Stimulated activated naive CD8-positive, alpha-beta T cell treated with anti-CD3 and anti-CD28 coated beads, Interleukin-15, Interleukin-2, amounts not matched to agents 100 ng/mL and 50 ng/mL, for 24 hours (primary cell): ENCODE results near the gene FAM111A.
"Not testable (repeated sequence)": the region's sequence is repeated elsewhere in the genome, so short reads cannot be mapped to it uniquely, and the experiment has no call there.

Experiments
- H3K27ac Mint-ChIP-seq: one replicate; pipeline ENCODE4 v1.8.0; 2021; ENCODE audit warnings: mild to moderate bottlenecking, mixed read lengths
- H3K27me3 Mint-ChIP-seq: one replicate; pipeline ENCODE4 v1.8.0; 2021; ENCODE audit warnings: mixed read lengths
- H3K36me3 Mint-ChIP-seq: one replicate; pipeline ENCODE4 v1.8.0; 2021; ENCODE audit warnings: low read depth, mixed read lengths
- H3K4me1 Mint-ChIP-seq: one replicate; pipeline ENCODE4 v1.8.0; 2021; ENCODE audit warnings: low read depth, mixed read lengths
- H3K4me3 Mint-ChIP-seq: one replicate; pipeline ENCODE4 v1.8.0; 2021; ENCODE audit warnings: mild to moderate bottlenecking, mixed read lengths
- H3K9me3 Mint-ChIP-seq: one replicate; pipeline ENCODE4 v1.8.0; 2021; ENCODE audit warnings: mixed read lengths

FAM111A gene, protein sequence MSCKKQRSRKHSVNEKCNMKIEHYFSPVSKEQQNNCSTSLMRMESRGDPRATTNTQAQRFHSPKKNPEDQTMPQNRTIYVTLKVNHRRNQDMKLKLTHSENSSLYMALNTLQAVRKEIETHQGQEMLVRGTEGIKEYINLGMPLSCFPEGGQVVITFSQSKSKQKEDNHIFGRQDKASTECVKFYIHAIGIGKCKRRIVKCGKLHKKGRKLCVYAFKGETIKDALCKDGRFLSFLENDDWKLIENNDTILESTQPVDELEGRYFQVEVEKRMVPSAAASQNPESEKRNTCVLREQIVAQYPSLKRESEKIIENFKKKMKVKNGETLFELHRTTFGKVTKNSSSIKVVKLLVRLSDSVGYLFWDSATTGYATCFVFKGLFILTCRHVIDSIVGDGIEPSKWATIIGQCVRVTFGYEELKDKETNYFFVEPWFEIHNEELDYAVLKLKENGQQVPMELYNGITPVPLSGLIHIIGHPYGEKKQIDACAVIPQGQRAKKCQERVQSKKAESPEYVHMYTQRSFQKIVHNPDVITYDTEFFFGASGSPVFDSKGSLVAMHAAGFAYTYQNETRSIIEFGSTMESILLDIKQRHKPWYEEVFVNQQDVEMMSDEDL

DNA sequence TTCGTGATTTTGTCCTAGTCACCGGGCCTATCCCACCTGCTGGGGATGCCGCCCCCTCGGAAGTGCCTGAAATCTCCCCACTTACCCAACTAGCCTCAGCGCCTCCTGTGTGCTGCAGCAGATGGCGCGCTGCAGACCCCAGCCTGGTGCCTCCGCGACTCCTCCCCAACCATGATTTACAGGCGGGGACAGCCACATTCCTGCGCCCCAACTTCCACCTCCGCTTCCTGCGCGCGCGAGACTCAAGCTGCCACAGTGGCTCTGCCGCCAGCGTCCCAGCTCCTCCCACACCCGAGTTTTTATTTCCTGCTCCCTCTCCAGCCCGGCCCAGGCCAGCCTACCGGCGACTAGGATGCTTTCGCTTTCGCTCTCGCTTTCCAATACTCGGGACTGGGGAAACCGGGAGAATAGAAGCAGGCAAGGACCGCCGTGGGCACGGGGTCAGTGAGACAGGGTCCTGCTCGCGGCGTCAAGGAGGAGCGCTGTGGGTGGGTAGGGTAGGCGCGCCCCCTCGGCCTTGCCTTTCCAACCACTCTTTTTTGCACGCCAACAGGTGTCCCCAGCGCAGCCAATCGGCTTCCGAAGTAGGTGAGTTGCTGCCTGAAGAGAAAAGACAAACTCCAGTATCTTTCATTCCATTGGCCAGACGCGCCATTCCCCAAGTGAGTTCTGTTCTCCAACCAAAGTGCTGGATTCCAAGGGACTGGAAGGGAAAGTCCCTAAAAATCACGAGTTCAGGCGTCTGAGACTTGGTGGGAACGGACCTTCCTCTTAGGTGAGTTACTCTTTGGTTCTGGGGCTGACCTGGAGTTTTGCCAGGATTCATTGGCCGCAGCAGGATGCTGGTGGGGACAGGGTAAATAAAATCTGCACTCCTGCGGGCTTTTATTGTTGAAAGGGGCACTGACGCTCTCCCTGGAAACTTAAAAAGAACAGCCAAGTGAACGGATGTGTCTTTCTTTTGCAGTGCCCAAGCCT lies at the start of gene FAM111A:
TSS of gene FAM111A (plus strand) at position 327 of the 978 bp plus-strand sequence. CDS start 6,017 bp downstream, outside the sequence.
- Mint-ChIP-seq H3K36me3 (peaks cover 29% of the 10 kb centered on the region), H3K27me3 (no peaks in the 10 kb centered on the region), H3K4me1 (peaks cover 62% of the 10 kb centered on the region), H3K9me3 (no peaks in the 10 kb centered on the region), H3K4me3 (peak within 1 kb of the TSS; percentile 95), H3K27ac (peak within 1 kb of the TSS; percentile 96)

DNA sequence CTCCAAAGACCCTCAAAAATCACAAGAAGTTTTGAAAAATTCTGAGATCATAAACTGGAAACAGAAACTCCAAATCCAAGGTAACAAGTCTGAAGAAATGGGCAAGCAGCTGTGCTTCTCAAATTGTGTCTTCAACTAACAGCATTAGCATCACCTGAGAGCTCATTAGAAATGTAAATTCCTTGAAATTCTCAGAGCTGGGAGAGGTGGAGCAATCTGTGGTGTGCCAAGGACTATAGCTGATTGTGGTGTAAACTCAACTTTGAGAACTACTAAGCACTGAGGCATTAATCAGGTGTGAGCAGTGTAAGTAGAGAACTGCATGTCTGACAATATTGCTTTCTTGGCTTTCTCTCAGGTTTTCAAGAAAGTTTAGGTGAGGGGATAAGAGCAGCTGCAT lies 49.1 kb upstream of the FAM111A start:
- Mint-ChIP-seq H3K27me3 (peaks cover 20% of the 10 kb centered on the region), H3K4me1 (peaks cover 10% of the 10 kb centered on the region)
- H3K27ac Mint-ChIP-seq, H3K4me3 Mint-ChIP-seq, H3K36me3 Mint-ChIP-seq, H3K9me3 Mint-ChIP-seq: not testable (repeated sequence)

DNA sequence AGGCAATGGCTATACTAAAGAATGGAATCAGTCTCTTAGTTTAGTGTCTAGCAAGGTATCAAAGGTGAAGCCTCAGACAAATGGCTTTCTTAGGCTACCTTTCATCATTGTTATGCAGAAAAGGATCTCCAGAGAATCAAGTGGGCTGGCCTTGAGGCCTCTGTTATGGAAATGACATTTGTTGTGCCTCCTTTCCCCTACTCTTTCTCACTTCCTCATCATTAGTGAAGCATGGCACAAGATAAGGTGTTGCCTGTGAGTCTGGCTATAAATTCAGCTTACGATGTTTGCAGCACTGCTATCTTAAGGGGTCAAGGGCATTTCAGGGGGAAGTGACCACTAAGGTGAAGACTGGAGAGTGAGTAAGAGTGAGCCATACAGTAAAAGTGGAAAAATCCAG lies 47.4 kb upstream of the FAM111A start:
- H3K27me3 Mint-ChIP-seq, result peaks cover 23% of the 10 kb centered on the region
- H3K4me3 Mint-ChIP-seq, H3K27ac Mint-ChIP-seq, H3K9me3 Mint-ChIP-seq, H3K36me3 Mint-ChIP-seq: not testable (repeated sequence)
- peaks cover 10% of the 10 kb centered on the region for H3K4me1 Mint-ChIP-seq

DNA sequence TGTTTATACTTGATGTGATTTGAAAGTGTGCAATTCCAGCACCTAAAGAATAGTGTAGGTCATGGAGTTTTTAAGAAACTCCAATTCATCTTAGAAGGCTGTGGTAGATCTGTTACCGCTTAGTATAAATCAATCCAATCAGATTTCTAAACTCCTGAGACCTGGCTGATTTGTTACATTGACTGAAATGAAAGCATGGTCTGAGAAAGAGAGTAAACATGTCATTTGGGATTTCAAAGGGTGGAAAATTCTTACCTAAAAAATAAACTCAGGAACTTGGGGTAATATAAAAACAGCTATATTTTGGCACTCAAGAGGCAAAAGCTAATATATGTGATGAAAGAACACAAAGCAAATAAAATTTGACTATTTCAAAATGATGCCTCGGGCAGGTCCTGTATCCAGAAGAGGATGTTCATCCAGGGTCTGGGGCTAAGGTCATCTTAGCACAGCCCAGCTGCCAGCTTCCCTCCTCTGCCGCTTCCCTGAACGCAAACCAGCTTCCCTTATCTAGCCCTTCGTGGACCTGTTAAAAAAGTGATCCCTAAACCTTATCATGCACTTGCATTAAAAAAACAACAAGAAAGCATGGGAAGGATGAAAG lies 46.6 kb upstream of the FAM111A start:
- not testable (repeated sequence) for H3K4me3 Mint-ChIP-seq, H3K9me3 Mint-ChIP-seq, H3K27ac Mint-ChIP-seq, H3K36me3 Mint-ChIP-seq
- H3K27me3 Mint-ChIP-seq, result peaks cover 30% of the 10 kb centered on the region
- H3K4me1 Mint-ChIP-seq, result peaks cover 13% of the 10 kb centered on the region

DNA sequence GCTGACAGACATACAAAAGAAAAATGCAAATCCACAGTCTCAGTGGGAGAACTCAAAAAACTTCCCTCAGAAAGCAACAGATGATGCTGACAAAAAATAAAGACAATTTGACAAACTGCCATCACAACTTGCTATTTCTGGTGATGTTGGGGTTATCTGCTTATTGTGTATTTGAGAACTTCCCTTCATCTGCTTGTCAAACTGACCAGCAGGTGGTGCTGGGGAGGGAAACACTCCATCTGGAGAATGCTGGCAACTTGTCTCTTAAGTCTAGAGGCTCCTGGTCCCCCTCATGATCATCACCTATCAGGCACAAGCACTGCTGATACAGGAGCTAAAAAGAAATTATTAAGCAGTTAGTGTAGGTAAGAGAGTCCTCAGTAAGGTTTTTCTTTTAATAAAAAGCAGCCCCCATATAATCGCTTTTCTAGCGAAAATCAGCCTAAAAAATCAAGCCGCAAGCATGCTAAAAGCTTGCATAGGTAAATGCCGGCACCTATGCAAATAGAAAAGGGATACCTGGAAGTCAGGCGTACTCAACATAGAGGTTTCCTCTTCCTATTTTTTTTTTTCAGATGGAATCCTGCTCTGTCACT lies 45.4 kb upstream of the FAM111A start:
- Mint-ChIP-seq H3K27me3 (peaks cover 33% of the 10 kb centered on the region), H3K9me3 (no peaks in the 10 kb centered on the region), H3K4me3 (no peak overlapping the region), H3K27ac (peak overlapping the region; percentile 3), H3K4me1 (peaks cover 23% of the 10 kb centered on the region), H3K36me3 (no peaks in the 10 kb centered on the region)

DNA sequence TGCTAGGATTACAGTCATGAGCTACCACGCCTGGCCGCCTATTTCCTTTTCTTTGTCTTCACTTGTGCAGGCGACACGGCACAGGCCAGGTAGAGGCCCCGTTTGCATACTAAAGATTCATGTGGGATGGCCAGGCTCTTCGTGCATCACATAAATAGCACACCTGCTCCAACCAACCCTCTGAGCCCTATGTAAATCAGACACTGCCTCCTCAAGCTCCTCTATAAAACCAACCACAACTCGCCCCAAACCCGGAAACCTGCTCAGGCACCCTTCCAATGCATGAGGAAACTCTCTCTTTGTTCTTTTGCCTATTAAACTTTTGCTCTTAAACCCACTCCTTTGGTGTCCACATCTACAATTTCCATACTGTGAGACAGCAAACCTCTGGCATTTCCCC lies 44.7 kb upstream of the FAM111A start:
- H3K9me3 Mint-ChIP-seq, H3K27ac Mint-ChIP-seq, H3K36me3 Mint-ChIP-seq, H3K4me3 Mint-ChIP-seq: not testable (repeated sequence)
- H3K4me1 Mint-ChIP-seq, result peaks cover 30% of the 10 kb centered on the region
- peaks cover 28% of the 10 kb centered on the region for H3K27me3 Mint-ChIP-seq

DNA sequence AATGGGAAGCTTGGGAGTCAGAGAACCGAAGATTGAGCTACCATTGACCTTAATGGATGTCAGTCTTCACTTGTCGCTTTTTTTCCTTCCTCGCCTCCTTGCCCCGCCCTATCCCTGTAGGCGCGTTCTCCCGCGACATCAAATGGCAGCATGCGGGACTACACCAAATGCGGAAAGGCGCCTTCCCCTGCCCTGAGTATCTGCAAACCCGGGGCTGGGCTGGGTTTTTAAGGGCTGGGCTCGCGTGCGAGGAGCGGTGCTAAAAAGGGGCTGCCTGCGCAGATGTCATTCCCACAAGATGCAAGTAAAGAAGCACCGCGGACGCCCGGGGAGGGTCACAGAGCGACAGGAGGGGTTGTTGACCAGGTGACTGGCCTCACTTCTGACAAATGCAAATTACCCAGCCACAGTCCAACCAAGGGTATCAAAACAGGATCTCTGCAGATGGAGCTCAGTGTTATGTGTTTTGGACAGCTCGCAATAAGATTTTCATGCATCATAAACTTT lies 40.3 kb upstream of the FAM111A start:
- no peaks in the 10 kb centered on the region for H3K9me3 Mint-ChIP-seq
- peaks cover 49% of the 10 kb centered on the region for H3K4me1 Mint-ChIP-seq
- peak overlapping the region; percentile 56 for H3K27ac Mint-ChIP-seq
- H3K36me3 Mint-ChIP-seq, result no peaks in the 10 kb centered on the region
- peaks cover 50% of the 10 kb centered on the region for H3K27me3 Mint-ChIP-seq
- peak overlapping the region; percentile 75 for H3K4me3 Mint-ChIP-seq

DNA sequence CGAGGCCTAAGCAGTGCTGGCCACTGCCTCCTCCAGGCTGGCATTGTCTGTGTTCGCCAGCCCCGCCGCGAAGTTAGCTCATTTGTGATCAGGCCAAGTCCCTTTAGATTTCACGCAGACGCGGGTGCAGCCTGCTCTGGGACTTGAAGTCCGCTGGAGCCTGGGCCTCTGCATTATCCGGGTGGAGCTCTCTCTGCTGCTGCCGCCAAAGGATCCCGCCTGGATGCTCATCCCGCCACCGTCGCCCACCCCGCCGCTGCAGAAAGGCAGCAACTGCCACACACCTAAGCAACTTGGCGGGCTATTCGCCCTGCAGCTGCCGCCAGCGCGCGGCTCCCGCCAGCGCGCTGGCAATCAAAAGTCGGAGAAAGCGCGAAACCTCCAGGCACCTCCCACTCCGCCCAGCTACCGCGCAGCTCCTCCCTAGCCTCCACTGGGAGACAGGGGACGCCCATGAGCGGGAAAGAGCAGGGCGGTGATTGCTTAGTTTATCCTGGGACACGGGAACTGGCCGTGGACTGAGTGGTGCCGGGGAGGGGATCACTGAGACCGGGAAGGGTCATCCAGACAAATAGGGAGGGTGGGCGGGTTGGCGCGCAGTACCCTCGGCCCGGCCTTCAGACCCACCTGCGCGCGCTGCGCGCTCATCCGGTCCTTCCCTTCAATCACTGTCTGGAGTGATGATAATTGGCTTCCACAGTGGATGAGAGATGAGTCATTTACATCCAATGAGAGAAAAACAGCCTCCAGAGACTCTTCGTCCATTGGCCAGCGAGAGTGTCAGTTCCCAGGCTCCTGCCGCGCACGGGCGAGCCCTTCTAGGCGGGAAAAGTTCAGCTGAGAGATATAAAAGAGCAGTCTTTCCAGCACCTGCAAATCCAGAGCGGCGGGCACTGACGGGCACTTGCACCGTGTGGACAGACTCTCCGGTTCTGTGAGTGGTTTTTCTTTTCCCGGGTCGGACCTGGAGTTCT lies 36.0 kb upstream of the FAM111A start, which contains the start of gene FAM111B:
TSS of gene FAM111B (plus strand) at position 875 of the 974 bp plus-strand sequence. CDS start 2,389 bp downstream, outside the sequence.
- H3K9me3 Mint-ChIP-seq, result no peaks in the 10 kb centered on the region
- H3K36me3 Mint-ChIP-seq, result peaks cover 32% of the 10 kb centered on the region
- peaks cover 64% of the 10 kb centered on the region for H3K4me1 Mint-ChIP-seq
- peaks cover 34% of the 10 kb centered on the region for H3K27me3 Mint-ChIP-seq
- H3K27ac Mint-ChIP-seq, result peak within 1 kb of the TSS; percentile 71
- peak within 1 kb of the TSS; percentile 88 for H3K4me3 Mint-ChIP-seq

DNA sequence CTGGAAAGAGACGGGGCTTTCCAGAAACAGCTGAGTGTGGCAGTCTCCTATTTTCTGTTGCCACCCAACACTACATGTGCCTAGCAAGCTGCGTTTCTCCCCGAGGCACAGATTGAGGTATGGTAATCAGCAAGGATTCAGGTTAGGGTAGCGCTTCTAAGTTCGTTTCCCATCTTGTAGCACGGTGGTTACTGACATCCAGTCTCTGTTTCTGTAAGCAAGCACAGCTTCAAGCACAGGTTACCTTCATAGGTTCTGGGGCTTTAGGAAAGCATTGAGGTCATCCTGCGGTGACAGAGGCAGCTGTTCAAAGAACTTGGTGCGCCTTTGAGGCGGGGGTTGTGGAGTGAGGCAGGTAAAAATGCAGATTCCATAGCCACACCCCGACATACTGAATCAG lies 34.9 kb upstream of the FAM111A start:
- not testable (repeated sequence) for H3K27ac Mint-ChIP-seq, H3K9me3 Mint-ChIP-seq
- Mint-ChIP-seq H3K27me3 (peaks cover 33% of the 10 kb centered on the region), H3K4me1 (peaks cover 58% of the 10 kb centered on the region), H3K36me3 (peaks cover 42% of the 10 kb centered on the region), H3K4me3 (peak overlapping the region; percentile 88)

DNA sequence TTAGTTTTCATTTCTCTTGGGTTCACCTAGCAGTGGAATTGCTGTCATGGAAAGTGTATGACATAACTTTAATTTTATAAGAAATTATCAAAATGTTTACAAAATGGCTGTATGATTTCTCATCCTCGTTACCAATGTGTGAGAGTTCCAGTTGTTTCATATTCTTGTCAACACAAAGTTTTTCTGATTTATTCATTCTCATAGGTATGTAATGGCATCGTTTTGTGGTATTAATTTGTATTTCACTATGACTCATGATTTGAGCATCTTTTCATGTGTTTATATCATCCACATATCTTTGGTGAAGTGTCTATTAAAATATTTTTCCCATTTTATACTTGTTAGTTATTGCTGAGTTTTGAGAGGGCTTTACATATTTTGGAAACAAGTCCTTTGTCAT lies 30.2 kb upstream of the FAM111A start:
- peaks cover 26% of the 10 kb centered on the region for H3K4me1 Mint-ChIP-seq
- H3K27ac Mint-ChIP-seq, result no peak overlapping the region
- H3K9me3 Mint-ChIP-seq, result peaks cover 4% of the 10 kb centered on the region
- peaks cover 5% of the 10 kb centered on the region for H3K27me3 Mint-ChIP-seq
- H3K4me3 Mint-ChIP-seq, result no peak overlapping the region
- H3K36me3 Mint-ChIP-seq, result peaks cover 87% of the 10 kb centered on the region

DNA sequence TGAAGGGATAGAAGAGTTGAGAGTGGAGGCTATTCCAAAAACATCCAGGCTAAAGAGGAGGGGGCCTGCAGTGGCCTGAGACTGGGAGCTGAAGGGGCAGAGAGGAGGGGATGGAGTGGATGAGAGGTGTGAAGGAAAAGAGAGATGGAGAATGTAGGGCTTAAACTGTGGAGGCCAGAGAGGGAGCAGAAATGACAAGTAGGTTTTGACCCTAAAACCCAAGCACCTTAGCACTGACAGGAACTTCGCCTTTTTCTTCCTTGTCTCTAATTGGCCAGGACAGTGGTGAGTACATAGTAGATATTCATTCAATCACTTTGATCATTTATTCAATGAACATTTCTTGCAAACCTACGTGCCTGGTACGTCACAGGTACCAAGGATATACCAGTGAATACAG lies 28.3 kb upstream of the FAM111A start:
- peaks cover 8% of the 10 kb centered on the region for H3K4me1 Mint-ChIP-seq
- peaks cover 95% of the 10 kb centered on the region for H3K36me3 Mint-ChIP-seq

DNA sequence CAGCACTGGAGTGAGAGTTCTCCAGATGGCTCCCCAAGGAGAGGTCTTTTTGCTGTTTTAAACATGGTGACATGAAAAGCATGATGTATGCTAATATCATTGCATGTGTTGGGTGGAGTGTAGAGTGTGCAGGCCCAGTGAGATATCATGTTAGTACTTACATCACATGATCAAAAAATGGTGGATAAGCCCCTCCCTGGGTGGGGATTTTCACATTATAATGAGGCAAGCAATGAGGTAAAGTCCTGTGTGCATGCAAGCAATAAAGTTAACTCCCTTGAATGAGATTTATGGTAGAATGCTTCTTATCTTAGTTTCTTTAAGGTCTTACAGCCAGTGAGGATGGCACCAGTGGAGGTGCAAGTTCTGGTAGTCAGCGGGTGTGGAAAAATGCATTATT lies 27.1 kb upstream of the FAM111A start:
- Mint-ChIP-seq H3K36me3 (peaks cover 89% of the 10 kb centered on the region), H3K9me3 (peaks cover 14% of the 10 kb centered on the region), H3K4me3 (no peak overlapping the region), H3K4me1 (peaks cover 5% of the 10 kb centered on the region), H3K27me3 (no peaks in the 10 kb centered on the region), H3K27ac (no peak overlapping the region)

More for the DNA sequence above, 28.3 kb upstream of the FAM111A start:
- Mint-ChIP-seq H3K4me3 (no peak overlapping the region), H3K27me3 (no peaks in the 10 kb centered on the region), H3K27ac (no peak overlapping the region), H3K9me3 (peaks cover 14% of the 10 kb centered on the region)

DNA sequence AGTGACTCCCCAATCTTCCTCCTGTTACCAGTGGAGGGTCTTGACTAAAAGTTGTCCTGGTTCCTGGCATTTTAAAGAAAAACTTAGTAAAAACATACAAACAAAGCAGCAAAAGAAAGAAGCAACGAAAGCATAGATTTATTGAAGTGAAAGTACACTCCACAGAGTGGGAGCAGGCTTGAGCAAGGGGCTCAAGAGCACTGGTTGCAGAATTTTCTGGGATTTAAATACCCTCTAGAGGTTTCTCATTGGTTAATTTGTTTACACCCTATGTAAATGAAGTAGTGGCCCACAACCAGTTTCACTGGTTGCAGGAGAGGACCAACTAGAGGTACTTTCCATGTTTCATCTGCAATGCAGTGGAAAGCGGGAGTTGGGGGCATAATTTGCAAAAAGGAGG lies 24.9 kb upstream of the FAM111A start:
- H3K36me3 Mint-ChIP-seq, result peaks cover 80% of the 10 kb centered on the region
- no peak overlapping the region for H3K27ac Mint-ChIP-seq
- no peaks in the 10 kb centered on the region for H3K27me3 Mint-ChIP-seq
- peaks cover 14% of the 10 kb centered on the region for H3K9me3 Mint-ChIP-seq
- H3K4me1 Mint-ChIP-seq, result no peaks in the 10 kb centered on the region
- no peak overlapping the region for H3K4me3 Mint-ChIP-seq
